Limb (tissue), 2 donors: Measurements from ENCODE around the gene RTL3.
"Not testable (repeated sequence)": the region's sequence is repeated elsewhere in the genome, so short reads cannot be mapped to it uniquely, and the experiment has no call there.

Experiments
- DNase-seq, 2 donors: peaks; one replicate each; pipeline ENCODE4 v3.0.0-alpha.2; 2016; ENCODE audit errors: extremely low spot score in 2 of 2

RTL3 gene

GRCh38 chrX:78658845-78659744 lies at the start of gene RTL3:
Gene RTL3 (minus strand): TSS chrX:78659328. CDS start chrX:78658420, 908 bp downstream.
- peak in 1 of 2 donors; percentile 8 for DNase-seq

- DNase-seq, result peak in 1 of 2 donors; percentile 51
Measured at GRCh38 chrX:78708816-78709215, 49.7 kb upstream of the RTL3 start.

GRCh38 chrX:78708262-78708661 lies 49.1 kb upstream of the RTL3 start:
- DNase-seq, result peak; percentile 23 to 27

- no peak for DNase-seq
Measured at GRCh38 chrX:78706071-78706470, 46.9 kb upstream of the RTL3 start.

GRCh38 chrX:78693536-78693935 lies 34.4 kb upstream of the RTL3 start:
- no peak for DNase-seq

- DNase-seq, result no peak
Measured at GRCh38 chrX:78693012-78693411, 33.9 kb upstream of the RTL3 start.

- DNase-seq, result no peak
Measured at GRCh38 chrX:78687586-78687985, 28.5 kb upstream of the RTL3 start.

- no peak for DNase-seq
Measured at GRCh38 chrX:78673246-78673645, 14.1 kb upstream of the RTL3 start.

GRCh38 chrX:78665342-78665741 lies 6.2 kb upstream of the RTL3 start:
- DNase-seq, result no peak

- DNase-seq, result no peak
Measured at GRCh38 chrX:78661836-78662235, 2.7 kb upstream of the RTL3 start.

- no peak for DNase-seq
Measured at GRCh38 chrX:78659955-78660354, 827 bp upstream of the RTL3 start.

GRCh38 chrX:78658414-78658813 lies 714 bp downstream of the RTL3 start:
- DNase-seq, result no peak

- DNase-seq, result no peak
Measured at GRCh38 chrX:78655642-78656041, 3.5 kb downstream of the RTL3 start.

GRCh38 chrX:78653118-78653822 lies 5.9 kb downstream of the RTL3 start:
- no peak for DNase-seq

- peak in 1 of 2 donors; percentile 36 for DNase-seq
Measured at GRCh38 chrX:78650906-78651437, 8.2 kb downstream of the RTL3 start.

GRCh38 chrX:78643874-78644273 lies 15.3 kb downstream of the RTL3 start:
- DNase-seq, result no peak

- no peak for DNase-seq
Measured at GRCh38 chrX:78643096-78643495, 16.0 kb downstream of the RTL3 start.

- DNase-seq, result not testable (repeated sequence)
Measured at GRCh38 chrX:78636096-78636495, 23.0 kb downstream of the RTL3 start.

GRCh38 chrX:78624962-78625909 lies 33.9 kb downstream of the RTL3 start:
- DNase-seq, result peak in 1 of 2 donors; percentile 43

GRCh38 chrX:78624426-78624825 lies 34.7 kb downstream of the RTL3 start:
- no peak for DNase-seq

- DNase-seq, result no peak
Measured at GRCh38 chrX:78622831-78623230, 36.3 kb downstream of the RTL3 start.
